GM23248 (cell line): ENCODE measurements around the gene PEAK1.

Experiments used
- EZH2 ChIP-seq: fragments of 200-600 bp; sonication (generic); IDR thresholded peaks from 2 replicates; pipeline ENCODE4 v1.6.1; 2018; ENCODE audit warnings: antibody characterized with exemption, mild to moderate bottlenecking; ENCODE audit not compliant: insufficient read depth, poor library complexity, severe bottlenecking
- EZH2phosphoT487 ChIP-seq: fragments of 200-600 bp; sonication (generic); IDR thresholded peaks from 2 replicates; pipeline ENCODE4 v1.6.1; 2018; ENCODE audit warnings: antibody characterized with exemption, moderate library complexity, mild to moderate bottlenecking, low read depth; ENCODE audit not compliant: insufficient read depth

DNA sequence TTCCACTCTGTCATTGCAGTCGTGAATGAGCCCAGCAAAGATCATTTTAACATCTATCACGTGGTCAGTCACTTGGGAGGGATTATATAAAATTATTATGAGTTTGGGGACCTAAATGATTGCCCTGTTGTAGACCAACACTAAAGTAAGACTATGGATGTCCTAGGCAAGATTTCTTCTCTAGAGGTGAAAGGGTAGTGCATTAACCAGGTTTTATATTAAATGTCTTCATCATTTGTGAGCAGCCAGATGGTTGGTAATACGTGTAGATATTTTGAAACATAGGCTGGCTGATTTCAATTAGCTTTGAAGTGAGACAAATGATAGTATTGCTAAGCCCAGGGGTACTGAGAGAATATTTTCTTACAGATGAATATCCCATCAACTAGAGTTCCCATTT is 198.7 kb downstream of the PEAK1 start:
- TF ChIP-seq EZH2phosphoT487 (no peak), EZH2 (no peak)
